K562 (cell line): ENCODE results near the gene ERVV-1. TPM values are rescaled to one million over a fixed set of nuclear protein-coding genes. Genes with fewer than 3 reads are reported as not detected.

ENCODE experiments used
- ATAC-seq: fragments of 200-7000 bp; cut with Tn5 transposase; 3 replicates; pipeline ENCODE4 v1.9.1; 2020; ENCODE audit warnings: moderate library complexity
- BruUV-seq: library from RNA; stranded (reverse); fragments of 400-500 nt; replicated peaks from 2 replicates; lab custom pipeline; 2021; lab: Mats Ljungman, UMichigan
- CTCF ChIA-PET: fragments of 300-600 bp; formaldehyde crosslinking; extraction: SDS; loops from one replicate; lab custom pipeline; 2021; ENCODE audit warnings: low intra/inter-chr PET ratio; lab: Yijun Ruan, JAX
- POLR2A ChIA-PET: fragments of 300-600, 350-650 bp; sonication (Branson Sonifier 250); formaldehyde crosslinking; extraction: SDS; loops from one replicate; lab custom pipeline; 2021; ENCODE audit warnings: antibody characterized with exemption, inconsistent platforms; lab: Yijun Ruan, JAX
- DNase-seq, 4 experiments: peaks; one replicate each; pipeline versions ENCODE4 v3.0.0 to v3.0.0-alpha.2; 2011 to 2018; ENCODE audit warnings: low spot score in 3 of 4, mixed read lengths in 3 of 4; ENCODE audit errors: extremely low read depth in 1 of 4
- FAIRE-seq: peaks from 2 replicates; lab custom pipeline; 2011; peaks lifted over from hg19 to GRCh38; lab: Jason Lieb, UNC
- H2AFZ ChIP-seq: 2 replicates; pipeline ENCODE4 v1.6.0; 2011; ENCODE audit warnings: low read depth, low read length, control low read depth, inconsistent platforms
- H3K27ac ChIP-seq: fragments of 200-600 bp; 3 replicates; pipeline ENCODE4 v1.8.0; 2011; ENCODE audit warnings: low read depth, mild to moderate bottlenecking, control low read depth, inconsistent platforms, low read length, moderate library complexity, mixed read lengths; ENCODE audit errors: extremely low read depth
- H3K27me3 ChIP-seq, 2 experiments: fragments of 300-600 bp in 1 of 2; 2 replicates in 1 of 2; 3 replicates in 1 of 2; pipeline versions ENCODE4 v1.6.0 to v1.8.0; 2011; ENCODE audit warnings: inconsistent platforms in 2 of 2, low read length in 2 of 2, mild to moderate bottlenecking in 1 of 2, mixed read lengths in 1 of 2, moderate library complexity in 1 of 2; ENCODE audit not compliant: control insufficient read depth in 2 of 2, insufficient read depth in 2 of 2
- H3K36me3 ChIP-seq: fragments of 300-600 bp; 3 replicates; pipeline ENCODE4 v1.8.0; 2011; ENCODE audit warnings: mild to moderate bottlenecking, low read length, inconsistent platforms; ENCODE audit not compliant: control insufficient read depth, insufficient read depth
- H3K4me1 ChIP-seq, 2 experiments: fragments of 200-600 bp in 1 of 2; replicated peaks in 1 of 2; 2 replicates in 1 of 2; 3 replicates in 1 of 2; pipeline versions ENCODE4 v1.5.1 to v1.8.0; 2011; ENCODE audit warnings: inconsistent platforms in 2 of 2, low read length in 2 of 2, mild to moderate bottlenecking in 1 of 2, mixed read lengths in 1 of 2, moderate library complexity in 1 of 2; ENCODE audit not compliant: control insufficient read depth in 2 of 2, insufficient read depth in 2 of 2
- H3K4me2 ChIP-seq: 2 replicates; pipeline ENCODE4 v1.6.1; 2011; ENCODE audit warnings: low read length, control low read depth, inconsistent platforms, mixed read lengths; ENCODE audit not compliant: insufficient read depth
- H3K4me3 ChIP-seq: fragments of 200-600 bp; sonication (generic), shearing (Covaris generic); 2 replicates; pipeline ENCODE4 v1.5.1; 2016; ENCODE audit warnings: control low read depth, inconsistent platforms
- H3K79me2 ChIP-seq: fragments of 200-600 bp; 3 replicates; pipeline ENCODE4 v1.8.0; 2011; ENCODE audit warnings: low read length, inconsistent platforms; ENCODE audit not compliant: control insufficient read depth, insufficient read depth
- H3K9ac ChIP-seq, 2 experiments: 2 replicates each; pipeline versions ENCODE4 v1.6.0 to v1.6.1; 2011; ENCODE audit warnings: low read depth in 2 of 2, low read length in 2 of 2, control low read depth in 1 of 2, inconsistent platforms in 1 of 2, mild to moderate bottlenecking in 1 of 2, mixed read lengths in 1 of 2; ENCODE audit not compliant: insufficient read depth in 1 of 2
- H3K9me1 ChIP-seq: one replicate; pipeline ENCODE4 v1.6.0; 2011; ENCODE audit warnings: inconsistent platforms, mild to moderate bottlenecking, low read length, moderate library complexity; ENCODE audit not compliant: control insufficient read depth, insufficient read depth
- H3K9me3 ChIP-seq: replicated peaks from 2 replicates; pipeline ENCODE4 v1.5.1; 2011; ENCODE audit warnings: low read depth, low read length, inconsistent platforms; ENCODE audit not compliant: control insufficient read depth, insufficient read depth
- H4K20me1 ChIP-seq: replicated peaks from 2 replicates; pipeline ENCODE4 v1.6.1; 2011; ENCODE audit warnings: low read length, inconsistent platforms, mixed read lengths; ENCODE audit not compliant: control insufficient read depth, insufficient read depth
- BRD4 ChIP-seq: fragments of 200-600 bp; sonication (generic); IDR thresholded peaks from 2 replicates; pipeline ENCODE4 v1.6.1; 2017; ENCODE audit warnings: inconsistent platforms
- GABPA ChIP-seq: fragments of 200-800 bp; sonication (Bioruptor generic); conservative IDR thresholded peaks from 2 replicates; pipeline ENCODE4 v1.6.1; 2016; ENCODE audit warnings: low read depth, missing genetic modification characterization, missing compliant biosample characterization
- POLR3G ChIP-seq: IDR thresholded peaks from 2 replicates; pipeline ENCODE4 v1.6.1; 2011; ENCODE audit not compliant: insufficient read length, insufficient replicate concordance; ENCODE audit errors: extremely low read depth
- PTTG1 ChIP-seq: fragments of 450-650 bp; IDR thresholded peaks from 2 replicates; pipeline ENCODE4 v1.6.1; 2016; ENCODE audit warnings: low read depth, mild to moderate bottlenecking, missing genetic modification characterization, missing compliant biosample characterization
- RAD51 ChIP-seq: fragments of 450-650 bp; IDR thresholded peaks from 2 replicates; pipeline ENCODE4 v1.7.1; 2016; ENCODE audit warnings: low read depth, mild to moderate bottlenecking, borderline replicate concordance
- ZNF184 ChIP-seq: sonication (generic); formaldehyde crosslinking; IDR thresholded peaks from 2 replicates; pipeline ENCODE4 v1.5.0; 2020; ENCODE audit warnings: missing genetic modification reagents
- WGBS: fragments of 100-300 bp; shearing (Covaris generic); methylation state at CpG from one replicate; pipeline ENCODE4 v1.1.6; 2016; ENCODE audit warnings: low coverage, mixed read lengths; ENCODE audit not compliant: insufficient coverage; ENCODE audit errors: missing lambda C conversion rate; 5-methylcytosine and 5-hydroxymethylcytosine counted together
- in situ Hi-C: fragments of 300-500 bp; cut with MboI; formaldehyde crosslinking; loops from 4 replicates; pipeline ENCODE4 v1.15.0; 2018; ENCODE audit warnings: inconsistent platforms, mixed read lengths
- intact Hi-C: fragments of 100-400 bp; cut with micrococcal nuclease; formaldehyde crosslinking; loops from 2 replicates; pipeline ENCODE4 v1.14.2; 2022
- polyA plus RNA-seq, 8 experiments: library from polyadenylated mRNA; depleted of rRNA in 4 of 8; stranded (reverse) in 5 of 8; unstranded in 3 of 8; fragments of >200 nt; fragmentation: Nextera tagmentation in 2 of 8; fragmentation: Illumina TruSeq in 1 of 8; extraction: Ambion mirVana in 2 of 8; extraction: Trizol in 1 of 8; gene quantifications; 2 replicates each; pipeline versions ENCODE4 v1.2.1 to v1.2.3, GENCODE V29; 2011 to 2014; ENCODE audit warnings: inconsistent platforms in 1 of 8, missing spikeins in 1 of 8
- total RNA-seq, 7 experiments: library from RNA; depleted of rRNA in 6 of 7; stranded (reverse); fragments of >200 nt in 6 of 7; fragmentation: Illumina TruSeq in 2 of 7; extraction: Trizol in 2 of 7; gene quantifications; 2 replicates each; pipeline versions ENCODE4 v1.2.1 to v1.2.3, GENCODE V29; 2011 to 2021; ENCODE audit warnings: low replicate concordance in 1 of 7
- TF ChIP-seq, protein P1 (sequence below): fragments of 250-450 bp; sonication (Bioruptor Pico); IDR thresholded peaks from 2 replicates; pipeline ENCODE4 v1.8.0; 2022; ENCODE audit warnings: moderate library complexity, mild to moderate bottlenecking, inconsistent platforms
- TF ChIP-seq, protein P2 (sequence below): fragments of 450-650 bp; formaldehyde crosslinking; IDR thresholded peaks from 2 replicates; pipeline ENCODE4 v1.4.0; 2020; ENCODE audit warnings: mild to moderate bottlenecking, mixed read lengths
- TF ChIP-seq, protein P3 (sequence below): IDR thresholded peaks from 2 replicates; pipeline ENCODE4 v1.6.1; 2012; ENCODE audit warnings: low read depth, low read length, improper control_type of control experiment, borderline replicate concordance
- TF ChIP-seq, protein P4 (sequence below): sonication (generic); formaldehyde crosslinking; IDR thresholded peaks from 2 replicates; pipeline ENCODE4 v1.8.1; 2023; ENCODE audit warnings: mild to moderate bottlenecking, missing genetic modification reagents

ERVV-1 gene
- total and polyA plus RNA-seq, 9 of the 15 experiments (the other 6 are each of a cell fraction or from before 2014, with no cell fraction given), result 0.08 TPM; not detected in 8

DNA sequence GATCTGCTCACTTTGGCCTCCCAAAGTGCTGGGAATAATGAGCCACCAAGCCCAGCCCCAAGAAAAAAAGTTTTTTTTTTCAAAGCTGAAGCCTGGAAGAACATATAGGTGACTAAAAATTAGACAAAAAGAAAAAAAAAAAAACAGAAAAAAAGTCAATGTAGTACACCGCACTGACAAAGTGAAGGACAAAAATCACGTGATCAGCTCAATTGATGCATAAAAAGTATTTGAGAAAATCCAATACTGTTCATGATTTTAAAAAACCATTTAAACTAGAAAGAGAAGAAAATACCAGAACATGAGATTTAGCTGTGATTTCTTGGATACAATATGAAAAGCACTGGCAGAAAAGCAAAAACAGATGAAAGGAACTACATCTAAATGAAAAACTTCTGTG lies 20.3 kb downstream of the ERVV-1 start:
- DNase-seq (no peak), ATAC-seq (no peak), FAIRE-seq (no peak)
- Histone ChIP-seq H3K9ac (no peak overlapping the region), H3K27ac (no peak overlapping the region), H3K27me3 (peaks cover 0 to 10% of the 10 kb centered on the region in 2 experiments; a peak in 2 of 5 replicates), H3K4me1 (peaks cover 0 to 4% of the 10 kb centered on the region in 2 experiments; a peak in 1 of 5 replicates), H3K4me3 (no peak overlapping the region), H3K9me3 (no peaks in the 10 kb centered on the region), H3K36me3 (no peaks in the 10 kb centered on the region), H3K79me2 (no peaks in the 10 kb centered on the region), H3K9me1 (no peaks in the 10 kb centered on the region), H4K20me1 (no peaks in the 10 kb centered on the region), H3K4me2 (no peak overlapping the region), H2AFZ (no peak overlapping the region)
- 4% methylated on average over 2 of the region's 2 CpGs for WGBS
- intact Hi-C loops (no loop called here), in situ Hi-C loops (no loop called here)
- POLR2A ChIA-PET, result no interaction called here
- BruUV-seq, result no TSS peak
- CTCF ChIA-PET, result no interaction called here
- TF ChIP-seq ZNF184 (CRISPR knock-in tag) (no peak), GABPA (tag) (no peak), RAD51 (peak; percentile 39; the same call in 1 of the 2 replicates), POLR3G (no peak), BRD4 (no peak), PTTG1 (tag) (no peak)
- TF ChIP-seq, protein P1, sequence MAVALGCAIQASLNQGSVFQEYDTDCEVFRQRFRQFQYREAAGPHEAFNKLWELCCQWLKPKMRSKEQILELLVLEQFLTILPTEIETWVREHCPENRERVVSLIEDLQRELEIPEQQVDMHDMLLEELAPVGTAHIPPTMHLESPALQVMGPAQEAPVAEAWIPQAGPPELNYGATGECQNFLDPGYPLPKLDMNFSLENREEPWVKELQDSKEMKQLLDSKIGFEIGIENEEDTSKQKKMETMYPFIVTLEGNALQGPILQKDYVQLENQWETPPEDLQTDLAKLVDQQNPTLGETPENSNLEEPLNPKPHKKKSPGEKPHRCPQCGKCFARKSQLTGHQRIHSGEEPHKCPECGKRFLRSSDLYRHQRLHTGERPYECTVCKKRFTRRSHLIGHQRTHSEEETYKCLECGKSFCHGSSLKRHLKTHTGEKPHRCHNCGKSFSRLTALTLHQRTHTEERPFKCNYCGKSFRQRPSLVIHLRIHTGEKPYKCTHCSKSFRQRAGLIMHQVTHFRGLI (CRISPR knock-in tag), result no peak
- TF ChIP-seq, protein P2, sequence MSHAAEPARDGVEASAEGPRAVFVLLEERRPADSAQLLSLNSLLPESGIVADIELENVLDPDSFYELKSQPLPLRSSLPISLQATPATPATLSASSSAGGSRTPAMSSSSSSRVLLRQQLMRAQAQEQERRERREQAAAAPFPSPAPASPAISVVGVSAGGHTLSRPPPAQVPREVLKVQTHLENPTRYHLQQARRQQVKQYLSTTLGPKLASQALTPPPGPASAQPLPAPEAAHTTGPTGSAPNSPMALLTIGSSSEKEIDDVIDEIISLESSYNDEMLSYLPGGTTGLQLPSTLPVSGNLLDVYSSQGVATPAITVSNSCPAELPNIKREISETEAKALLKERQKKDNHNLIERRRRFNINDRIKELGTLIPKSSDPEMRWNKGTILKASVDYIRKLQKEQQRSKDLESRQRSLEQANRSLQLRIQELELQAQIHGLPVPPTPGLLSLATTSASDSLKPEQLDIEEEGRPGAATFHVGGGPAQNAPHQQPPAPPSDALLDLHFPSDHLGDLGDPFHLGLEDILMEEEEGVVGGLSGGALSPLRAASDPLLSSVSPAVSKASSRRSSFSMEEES (CRISPR knock-in tag), result peak; percentile 82
- TF ChIP-seq, protein P3, sequence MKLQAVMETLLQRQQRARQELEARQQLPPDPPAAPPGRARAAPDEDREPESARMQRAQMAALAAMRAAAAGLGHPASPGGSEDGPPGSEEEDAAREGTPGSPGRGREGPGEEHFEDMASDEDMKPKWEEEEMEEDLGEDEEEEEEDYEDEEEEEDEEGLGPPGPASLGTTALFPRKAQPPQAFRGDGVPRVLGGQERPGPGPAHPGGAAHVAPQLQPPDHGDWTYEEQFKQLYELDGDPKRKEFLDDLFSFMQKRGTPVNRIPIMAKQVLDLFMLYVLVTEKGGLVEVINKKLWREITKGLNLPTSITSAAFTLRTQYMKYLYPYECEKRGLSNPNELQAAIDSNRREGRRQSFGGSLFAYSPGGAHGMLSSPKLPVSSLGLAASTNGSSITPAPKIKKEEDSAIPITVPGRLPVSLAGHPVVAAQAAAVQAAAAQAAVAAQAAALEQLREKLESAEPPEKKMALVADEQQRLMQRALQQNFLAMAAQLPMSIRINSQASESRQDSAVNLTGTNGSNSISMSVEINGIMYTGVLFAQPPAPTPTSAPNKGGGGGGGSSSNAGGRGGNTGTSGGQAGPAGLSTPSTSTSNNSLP, result no peak
- TF ChIP-seq, protein P4, sequence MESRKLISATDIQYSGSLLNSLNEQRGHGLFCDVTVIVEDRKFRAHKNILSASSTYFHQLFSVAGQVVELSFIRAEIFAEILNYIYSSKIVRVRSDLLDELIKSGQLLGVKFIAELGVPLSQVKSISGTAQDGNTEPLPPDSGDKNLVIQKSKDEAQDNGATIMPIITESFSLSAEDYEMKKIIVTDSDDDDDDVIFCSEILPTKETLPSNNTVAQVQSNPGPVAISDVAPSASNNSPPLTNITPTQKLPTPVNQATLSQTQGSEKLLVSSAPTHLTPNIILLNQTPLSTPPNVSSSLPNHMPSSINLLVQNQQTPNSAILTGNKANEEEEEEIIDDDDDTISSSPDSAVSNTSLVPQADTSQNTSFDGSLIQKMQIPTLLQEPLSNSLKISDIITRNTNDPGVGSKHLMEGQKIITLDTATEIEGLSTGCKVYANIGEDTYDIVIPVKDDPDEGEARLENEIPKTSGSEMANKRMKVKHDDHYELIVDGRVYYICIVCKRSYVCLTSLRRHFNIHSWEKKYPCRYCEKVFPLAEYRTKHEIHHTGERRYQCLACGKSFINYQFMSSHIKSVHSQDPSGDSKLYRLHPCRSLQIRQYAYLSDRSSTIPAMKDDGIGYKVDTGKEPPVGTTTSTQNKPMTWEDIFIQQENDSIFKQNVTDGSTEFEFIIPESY (CRISPR knock-in tag), result no peak
